NAMALWA (cell line): ENCODE results near the gene GMDS.
A peak's percentile ranks its signal among the peaks of the same experiment; 100 is the strongest.

Experiments
- DNase-seq: peaks from one replicate; pipeline ENCODE4 v3.0.0-alpha.2; 2015; ENCODE audit warnings: low spot score

The GMDS gene

GRCh38 chr6:1738558-1739081, 506.8 kb downstream of the GMDS start:
- no peak for DNase-seq

- DNase-seq = no peak
Measured at GRCh38 chr6:1737463-1738311, 507.7 kb downstream of the GMDS start.

- DNase-seq = peak; percentile 3
Measured at GRCh38 chr6:1736346-1737105, 508.9 kb downstream of the GMDS start.

GRCh38 chr6:1735239-1735803, 510.1 kb downstream of the GMDS start:
- no peak for DNase-seq

- no peak for DNase-seq
Measured at GRCh38 chr6:1730882-1731281, 514.5 kb downstream of the GMDS start.

GRCh38 chr6:1729750-1730140, 515.7 kb downstream of the GMDS start:
- no peak for DNase-seq

GRCh38 chr6:1729133-1729749, 516.2 kb downstream of the GMDS start:
- no peak for DNase-seq

GRCh38 chr6:1726341-1726768, 519.0 kb downstream of the GMDS start:
- no peak for DNase-seq

- DNase-seq = no peak
Measured at GRCh38 chr6:1724616-1725015, 520.8 kb downstream of the GMDS start.

- DNase-seq = no peak
Measured at GRCh38 chr6:1724124-1724523, 521.3 kb downstream of the GMDS start.

GRCh38 chr6:1722801-1723200, 522.6 kb downstream of the GMDS start:
- no peak for DNase-seq

GRCh38 chr6:1720620-1721322, 524.6 kb downstream of the GMDS start:
- DNase-seq = no peak

- DNase-seq = no peak
Measured at GRCh38 chr6:1719922-1720321, 525.5 kb downstream of the GMDS start.

GRCh38 chr6:1716868-1717267, 528.5 kb downstream of the GMDS start:
- DNase-seq = no peak

GRCh38 chr6:1716396-1716795, 529.0 kb downstream of the GMDS start:
- DNase-seq = no peak

- DNase-seq = no peak
Measured at GRCh38 chr6:1715336-1715735, 530.1 kb downstream of the GMDS start.

GRCh38 chr6:1714654-1715053, 530.8 kb downstream of the GMDS start:
- no peak for DNase-seq

GRCh38 chr6:1713016-1713600, 532.3 kb downstream of the GMDS start:
- DNase-seq = no peak

GRCh38 chr6:1712451-1712850, 533.0 kb downstream of the GMDS start:
- DNase-seq = no peak

- no peak for DNase-seq
Measured at GRCh38 chr6:1711136-1711535, 534.3 kb downstream of the GMDS start.

- DNase-seq = no peak
Measured at GRCh38 chr6:1709234-1709641, 536.2 kb downstream of the GMDS start.
